H1 (cell line): ENCODE results near the gene GALNT18. TPM values are rescaled to one million over a fixed set of nuclear protein-coding genes. Genes with fewer than 3 reads are reported as not detected.

Source experiments
- CTCF ChIA-PET: fragments of 300-600 bp; sonication (Branson Sonifier 250); formaldehyde crosslinking; loops from one replicate; lab custom pipeline; 2021; ENCODE audit not compliant: partially characterized antibody; lab: Charles Lee
- POLR2A ChIA-PET: fragments of 300-600 bp; sonication (Branson Sonifier 250); formaldehyde crosslinking; loops from one replicate; lab custom pipeline; 2021; ENCODE audit warnings: inconsistent platforms; ENCODE audit not compliant: partially characterized antibody; lab: Charles Lee
- DNase-seq, 2 experiments: peaks; one replicate each; pipeline versions ENCODE4 v3.0.0 to v3.0.0-alpha.2; 2010 to 2022; ENCODE audit warnings: low spot score in 2 of 2, low read depth in 1 of 2, mixed read lengths in 1 of 2
- FAIRE-seq: peaks from 2 replicates; lab custom pipeline; 2011; peaks lifted over from hg19 to GRCh38; lab: Jason Lieb, UNC
- H2AFZ ChIP-seq: 2 replicates; pipeline ENCODE4 v1.8.1; 2012; ENCODE audit warnings: low read length, inconsistent platforms
- H2AK5ac ChIP-seq: 2 replicates; pipeline ENCODE4 v1.6.1; 2013; ENCODE audit warnings: low read depth, low read length
- H2BK120ac ChIP-seq: replicated peaks from 2 replicates; pipeline ENCODE3; 2013; ENCODE audit warnings: low read depth, low read length, inconsistent platforms
- H2BK12ac ChIP-seq: 2 replicates; pipeline ENCODE4 v1.6.1; 2013; ENCODE audit warnings: low read depth, low read length
- H2BK15ac ChIP-seq: 2 replicates; pipeline ENCODE4 v1.6.1; 2013; ENCODE audit warnings: low read length
- H2BK20ac ChIP-seq: 2 replicates; pipeline ENCODE4 v1.6.1; 2013; ENCODE audit warnings: low read length
- H2BK5ac ChIP-seq: 2 replicates; pipeline ENCODE4 v1.6.1; 2013; ENCODE audit warnings: low read depth, low read length
- H3K14ac ChIP-seq: 2 replicates; pipeline ENCODE4 v1.6.1; 2013; ENCODE audit warnings: inconsistent platforms; ENCODE audit not compliant: insufficient read length
- H3K18ac ChIP-seq: 2 replicates; pipeline ENCODE4 v1.6.1; 2013; ENCODE audit warnings: low read length; ENCODE audit errors: extremely low read depth
- H3K23ac ChIP-seq: 2 replicates; pipeline ENCODE4 v1.6.1; 2013; ENCODE audit warnings: inconsistent platforms; ENCODE audit not compliant: insufficient read length
- H3K23me2 ChIP-seq: 2 replicates; pipeline ENCODE4 v1.6.1; 2013; ENCODE audit warnings: low read depth, low read length
- H3K27ac ChIP-seq: 2 replicates; pipeline ENCODE4 v1.6.1; 2011; ENCODE audit warnings: low read depth, low read length, inconsistent platforms
- H3K27me3 ChIP-seq, 4 experiments: replicated peaks in 1 of 4; 1 replicate in 1 of 4; 2 replicates in 3 of 4; pipeline versions ENCODE4 v1.6.1 to v1.8.1; 2011 to 2013; ENCODE audit warnings: low read length in 3 of 4, mild to moderate bottlenecking in 3 of 4, inconsistent platforms in 2 of 4, mixed read lengths in 2 of 4, moderate library complexity in 1 of 4; ENCODE audit not compliant: control insufficient read depth in 3 of 4, insufficient read depth in 3 of 4; ENCODE audit errors: extremely low read depth in 1 of 4
- H3K36me3 ChIP-seq, 4 experiments: 2 replicates each; pipeline versions ENCODE4 v1.6.1 to v1.8.1; 2011 to 2013; ENCODE audit warnings: mild to moderate bottlenecking in 4 of 4, low read length in 3 of 4, moderate library complexity in 2 of 4, control low read depth in 1 of 4, inconsistent platforms in 1 of 4; ENCODE audit not compliant: insufficient read depth in 4 of 4, control insufficient read depth in 2 of 4
- H3K4ac ChIP-seq: replicated peaks from 2 replicates; pipeline ENCODE3; 2013; ENCODE audit warnings: low read length, low read depth, mixed read lengths, inconsistent platforms; ENCODE audit not compliant: insufficient read length
- H3K4me1 ChIP-seq, 4 experiments: replicated peaks in 1 of 4; 1 replicate in 1 of 4; 2 replicates in 3 of 4; pipeline versions ENCODE4 v1.6.1 to v1.8.1; 2011 to 2013; ENCODE audit warnings: low read length in 3 of 4, inconsistent platforms in 2 of 4, mixed read lengths in 1 of 4; ENCODE audit not compliant: insufficient read depth in 4 of 4, control insufficient read depth in 3 of 4
- H3K4me2 ChIP-seq, 2 experiments: 2 replicates each; pipeline versions ENCODE4 v1.6.1 to v1.8.1; 2011 to 2013; ENCODE audit warnings: low read depth in 2 of 2, low read length in 2 of 2, control low read depth in 1 of 2, inconsistent platforms in 1 of 2, mild to moderate bottlenecking in 1 of 2; ENCODE audit not compliant: insufficient read depth in 1 of 2
- H3K4me3 ChIP-seq, 4 experiments: fragments of 200-600, 300-600 bp in 1 of 4; sonication (generic), shearing (Covaris generic), sonication (Bioruptor Twin) in 1 of 4; 2 replicates each; pipeline versions ENCODE4 v1.5.1 to v1.8.1; 2011 to 2016; ENCODE audit warnings: low read length in 4 of 4, low read depth in 3 of 4, control low read depth in 2 of 4, inconsistent platforms in 2 of 4, mild to moderate bottlenecking in 2 of 4, mixed read lengths in 1 of 4, moderate library complexity in 1 of 4; ENCODE audit not compliant: insufficient read depth in 2 of 4; ENCODE audit errors: extremely low read depth in 1 of 4
- H3K56ac ChIP-seq: replicated peaks from 2 replicates; pipeline ENCODE3; 2013; ENCODE audit warnings: low read depth, mild to moderate bottlenecking, mixed read lengths, low read length, inconsistent platforms; ENCODE audit not compliant: insufficient read length
- H3K79me1 ChIP-seq: 2 replicates; pipeline ENCODE4 v1.6.1; 2013; ENCODE audit warnings: low read depth, low read length, control low read depth
- H3K79me2 ChIP-seq, 2 experiments: 2 replicates each; pipeline versions ENCODE4 v1.6.1 to v1.8.1; 2012 to 2013; ENCODE audit warnings: low read length in 2 of 2, mild to moderate bottlenecking in 2 of 2, inconsistent platforms in 1 of 2; ENCODE audit not compliant: insufficient read depth in 2 of 2, control insufficient read depth in 1 of 2
- H3K9ac ChIP-seq, 4 experiments: replicated peaks in 1 of 4; 1 replicate in 1 of 4; 2 replicates in 3 of 4; pipeline versions ENCODE4 v1.6.1 to v1.8.1; 2011 to 2013; ENCODE audit warnings: low read depth in 3 of 4, low read length in 3 of 4, control low read depth in 2 of 4, mild to moderate bottlenecking in 2 of 4, moderate library complexity in 2 of 4, inconsistent platforms in 1 of 4; ENCODE audit errors: extremely low read depth in 1 of 4
- H3K9me3 ChIP-seq, 2 experiments: 2 replicates each; pipeline versions ENCODE4 v1.6.1 to v1.8.1; 2012 to 2013; ENCODE audit warnings: mild to moderate bottlenecking in 2 of 2, moderate library complexity in 2 of 2, control low read depth in 1 of 2, inconsistent platforms in 1 of 2, low read depth in 1 of 2, low read length in 1 of 2, mixed read lengths in 1 of 2; ENCODE audit not compliant: insufficient read depth in 2 of 2
- H4K20me1 ChIP-seq, 2 experiments: replicated peaks in 1 of 2; 2 replicates each; pipeline versions ENCODE3 to v1.8.1; 2011 to 2013; ENCODE audit warnings: inconsistent platforms in 2 of 2, low read length in 2 of 2, mild to moderate bottlenecking in 1 of 2; ENCODE audit not compliant: insufficient read depth in 2 of 2, control insufficient read depth in 1 of 2
- H4K5ac ChIP-seq: 2 replicates; pipeline ENCODE4 v1.6.1; 2013; ENCODE audit warnings: low read length, low read depth, mixed read lengths, inconsistent platforms; ENCODE audit not compliant: insufficient read length
- H4K8ac ChIP-seq: 2 replicates; pipeline ENCODE4 v1.8.0; 2013; ENCODE audit warnings: mild to moderate bottlenecking, moderate library complexity, low read length, inconsistent platforms; ENCODE audit not compliant: insufficient read depth; ENCODE audit errors: extremely low read depth
- H4K91ac ChIP-seq: replicated peaks from 2 replicates; pipeline ENCODE3; 2013; ENCODE audit warnings: low read length, mixed read lengths, inconsistent platforms; ENCODE audit not compliant: insufficient read length
- ASH2L ChIP-seq: fragments of 200-600, 300-600 bp; sonication (generic); IDR thresholded peaks from one replicate; pipeline ENCODE4 v1.7.1; 2017; ENCODE audit warnings: low read length
- CBX5 ChIP-seq: fragments of 300-800, 300-1000 bp; sonication (generic); IDR thresholded peaks from 2 replicates; pipeline ENCODE4 v1.7.1; 2016; ENCODE audit warnings: antibody characterized with exemption, low read length, low read depth
- CBX8 ChIP-seq: fragments of 300-800, 300-1000 bp; sonication (generic); IDR thresholded peaks from 2 replicates; pipeline ENCODE4 v1.7.1; 2016; ENCODE audit warnings: low read depth, low read length, borderline replicate concordance
- CREB1 ChIP-seq: IDR thresholded peaks from 2 replicates; pipeline ENCODE4 v1.6.1; 2012; ENCODE audit warnings: inconsistent platforms
- CTBP2 ChIP-seq: IDR thresholded peaks from 2 replicates; pipeline ENCODE4 v1.7.0; 2011; ENCODE audit warnings: borderline replicate concordance, mild to moderate bottlenecking, moderate library complexity, mixed read lengths, low read length; ENCODE audit not compliant: insufficient read depth, insufficient read length
- EGR1 ChIP-seq: IDR thresholded peaks from 2 replicates; pipeline ENCODE4 v1.6.1; 2011; ENCODE audit warnings: low read depth, low read length, borderline replicate concordance
- GABPA ChIP-seq: IDR thresholded peaks from 2 replicates; pipeline ENCODE4 v1.6.1; 2011; ENCODE audit warnings: mild to moderate bottlenecking, low read length, moderate library complexity, borderline replicate concordance; ENCODE audit not compliant: insufficient read depth
- GTF2F1 ChIP-seq: IDR thresholded peaks from 2 replicates; pipeline ENCODE4 v1.6.1; 2012; ENCODE audit warnings: low read depth, low read length, improper control_type of control experiment, borderline replicate concordance
- JUN ChIP-seq: IDR thresholded peaks from 2 replicates; pipeline ENCODE4 v1.6.1; 2011; ENCODE audit warnings: low read depth, mild to moderate bottlenecking, improper control_type of control experiment, low read length
- MAX ChIP-seq: IDR thresholded peaks from 2 replicates; pipeline ENCODE4 v1.6.1; 2012; ENCODE audit warnings: inconsistent platforms
- NRF1 ChIP-seq: IDR thresholded peaks from 2 replicates; pipeline ENCODE4 v1.6.1; 2011; ENCODE audit warnings: mild to moderate bottlenecking, low read depth, low read length, improper control_type of control experiment
- POLR2A ChIP-seq, 2 experiments: IDR thresholded peaks; 1 replicate in 1 of 2; 2 replicates in 1 of 2; pipeline ENCODE4 v1.6.1; 2011; ENCODE audit warnings: low read depth in 2 of 2, low read length in 2 of 2, mild to moderate bottlenecking in 2 of 2; ENCODE audit errors: control extremely low read depth in 1 of 2
- RFX5 ChIP-seq: IDR thresholded peaks from 2 replicates; pipeline ENCODE4 v1.6.1; 2011; ENCODE audit warnings: low read depth, low read length, improper control_type of control experiment, borderline replicate concordance
- SIX5 ChIP-seq: IDR thresholded peaks from 2 replicates; pipeline ENCODE4 v1.6.1; 2011; ENCODE audit warnings: mild to moderate bottlenecking, low read depth, low read length
- SP2 ChIP-seq: IDR thresholded peaks from 2 replicates; pipeline ENCODE4 v1.6.1; 2012; ENCODE audit warnings: mild to moderate bottlenecking, low read length, inconsistent platforms
- SUZ12 ChIP-seq: fragments of 200-600 bp; sonication (generic); IDR thresholded peaks from 2 replicates; pipeline ENCODE4 v1.6.1; 2012; ENCODE audit warnings: mild to moderate bottlenecking, inconsistent platforms, low read length, moderate library complexity, mixed read lengths
- WGBS, 2 experiments: shearing (Covaris generic) in 1 of 2; methylation state at CpG; one replicate each; pipeline versions ENCODE4 v1.1.6 to v1.1.7; 2013 to 2015; ENCODE audit warnings: low lambda C conversion rate in 2 of 2, mixed read lengths in 2 of 2, inconsistent platforms in 1 of 2, low coverage in 1 of 2, missing lambda C conversion rate in 1 of 2; ENCODE audit not compliant: insufficient replicate concordance in 2 of 2, insufficient coverage in 1 of 2, insufficient read length in 1 of 2; ENCODE audit errors: extremely low coverage in 1 of 2, missing lambda C conversion rate in 1 of 2; 5-methylcytosine and 5-hydroxymethylcytosine counted together
- polyA plus RNA-seq, 7 experiments: library from polyadenylated mRNA; depleted of rRNA in 3 of 7; stranded (reverse) in 5 of 7; unstranded in 2 of 7; fragments of >200 nt in 5 of 7; fragments of 200-250 nt in 2 of 7; gene quantifications; 1 replicate in 5 of 7; 2 replicates in 1 of 7; 4 replicates in 1 of 7; pipeline versions ENCODE4 v1.2.1 to v1.2.3, GENCODE V29; 2011 to 2013; ENCODE audit warnings: missing spikeins in 2 of 7, mixed read lengths in 2 of 7
- total RNA-seq: library from RNA; stranded (reverse); fragmentation: NEBNext Ultra II Directional; extraction: Animal tissue kit (Norgen Biotek cat#: 25700); gene quantifications from 2 replicates; pipeline ENCODE4 v1.2.1, GENCODE V29; 2021

Gene GALNT18
- total and polyA plus RNA-seq, 2 of the 8 experiments (the other 6 are each of a cell fraction or from before 2014, with no cell fraction given), result 6.0 to 9.4 TPM

GRCh38 chr11:11528986-11529385 is 92.8 kb downstream of the GALNT18 start:
- Histone ChIP-seq H3K23me2 (no peaks in the 10 kb centered on the region; the same call in 1 of the 2 replicates), H3K4ac (no peak overlapping the region), H3K9me3 (no peaks in the 10 kb centered on the region), H3K27ac (no peak overlapping the region), H3K79me1 (no peaks in the 10 kb centered on the region), H3K36me3 (no peaks in the 10 kb centered on the region), H3K9ac (no peak overlapping the region), H2BK20ac (no peak overlapping the region), H4K91ac (no peak overlapping the region), H3K27me3 (no peaks in the 10 kb centered on the region), H4K5ac (no peak overlapping the region), H2AFZ (no peak overlapping the region), H2BK120ac (no peak overlapping the region), H2BK15ac (no peak overlapping the region), H3K18ac (no peak overlapping the region), H3K23ac (no peak overlapping the region), H3K4me2 (no peak overlapping the region), H3K56ac (no peak overlapping the region), H2AK5ac (no peak overlapping the region), H3K4me3 (no peak overlapping the region), H4K8ac (no peak overlapping the region), H2BK12ac (no peak overlapping the region), H3K4me1 (no peaks in the 10 kb centered on the region), H3K14ac (no peak overlapping the region), H2BK5ac (no peak overlapping the region), H3K79me2 (no peaks in the 10 kb centered on the region), H4K20me1 (no peaks in the 10 kb centered on the region)
- CTCF ChIA-PET, result interaction anchor here (1.0 to 1.2 kb wide), 2 partner anchors 15 to 259 kb away, joined by 3 to 4 read pairs; no protein-coding TSS in a partner anchor
- 0% methylated on average over 1 of the region's 1 CpG; no CpG with 5 or more reads in 1 of the 2 experiments for WGBS, 2 experiments
- POLR2A ChIA-PET, result no interaction called here
- no peak for DNase-seq
- no peak for FAIRE-seq
- TF ChIP-seq GTF2F1 (no peak), CREB1 (no peak), EGR1 (no peak), SUZ12 (no peak), MAX (no peak), CBX8 (no peak), SIX5 (no peak), CBX5 (no peak), GABPA (no peak), RFX5 (no peak), CTBP2 (no peak), ASH2L (no peak), SP2 (no peak), NRF1 (no peak), POLR2A (IDR thresholded peaks at IDR 0.05; ENCODE audit: control extremely low read depth in 1 of 2, low read depth in 2 of 2, low read length in 2 of 2) (no peak), JUN (no peak)
